HepG2 (cell line): Measurements from ENCODE around the gene PRR29. TPM values are rescaled to one million over a fixed set of nuclear protein-coding genes. Genes with fewer than 3 reads are reported as not detected.

ENCODE experiments used
- ARHGAP35 ChIP-seq: sonication (generic); formaldehyde crosslinking; IDR thresholded peaks from 2 replicates; pipeline ENCODE4 v1.9.0; 2022; ENCODE audit warnings: mild to moderate bottlenecking, inconsistent platforms, moderate library complexity, missing genetic modification reagents, borderline replicate concordance
- CHCHD3 ChIP-seq: sonication (generic); formaldehyde crosslinking; IDR thresholded peaks from 2 replicates; pipeline ENCODE4 v1.8.0; 2022; ENCODE audit warnings: mild to moderate bottlenecking, missing genetic modification reagents, moderate library complexity
- FIP1L1 ChIP-seq: fragments of 200-400 bp; formaldehyde crosslinking; IDR thresholded peaks from 2 replicates; pipeline ENCODE4 v1.6.1; 2018; ENCODE audit warnings: low read depth, mild to moderate bottlenecking, low read length, moderate library complexity, borderline replicate concordance; ENCODE audit not compliant: insufficient read depth
- HIVEP1 ChIP-seq: sonication (generic); formaldehyde crosslinking; IDR thresholded peaks from 2 replicates; pipeline ENCODE4 v1.4.0; 2020; ENCODE audit warnings: mild to moderate bottlenecking, missing genetic modification reagents
- HOXD1 ChIP-seq: sonication (generic); formaldehyde crosslinking; IDR thresholded peaks from 2 replicates; pipeline ENCODE4 v1.5.0; 2020; ENCODE audit warnings: missing genetic modification reagents
- IRF1 ChIP-seq: sonication (generic); formaldehyde crosslinking; IDR thresholded peaks from 2 replicates; pipeline ENCODE4 v1.4.0; 2020; ENCODE audit warnings: low read depth, mild to moderate bottlenecking, missing genetic modification reagents
- PAWR ChIP-seq: sonication (generic); formaldehyde crosslinking; IDR thresholded peaks from 2 replicates; pipeline ENCODE4 v1.4.0; 2020; ENCODE audit warnings: missing genetic modification reagents, mild to moderate bottlenecking, borderline replicate concordance
- SP5 ChIP-seq: IDR thresholded peaks from 2 replicates; pipeline ENCODE4 v1.6.1; 2016; ENCODE audit warnings: low read depth, borderline replicate concordance
- THAP7 ChIP-seq: sonication (generic); formaldehyde crosslinking; IDR thresholded peaks from 2 replicates; pipeline ENCODE4 v1.8.1; 2023; ENCODE audit warnings: mild to moderate bottlenecking, missing genetic modification reagents
- YEATS4 ChIP-seq: sonication (generic); formaldehyde crosslinking; IDR thresholded peaks from 2 replicates; pipeline ENCODE4 v1.4.0; 2020; ENCODE audit warnings: missing genetic modification reagents, borderline replicate concordance
- ZBTB3 ChIP-seq: sonication (generic); formaldehyde crosslinking; IDR thresholded peaks from 2 replicates; pipeline ENCODE4 v1.4.0; 2020; ENCODE audit warnings: low read depth, mild to moderate bottlenecking, moderate library complexity, missing genetic modification reagents, borderline replicate concordance
- ZNF256 ChIP-seq: sonication (generic); formaldehyde crosslinking; conservative IDR thresholded peaks from 2 replicates; pipeline ENCODE4 v1.4.0; 2020; ENCODE audit warnings: missing genetic modification reagents
- ZNF263 ChIP-seq: sonication (generic); formaldehyde crosslinking; IDR thresholded peaks from 2 replicates; pipeline ENCODE4 v1.4.0; 2020; ENCODE audit warnings: missing genetic modification reagents
- ZNF326 ChIP-seq: sonication (generic); formaldehyde crosslinking; IDR thresholded peaks from 2 replicates; pipeline ENCODE4 v1.4.0; 2020; ENCODE audit warnings: missing genetic modification reagents, borderline replicate concordance
- ZNF557 ChIP-seq: sonication (generic); formaldehyde crosslinking; IDR thresholded peaks from 2 replicates; pipeline ENCODE4 v1.4.0; 2020; ENCODE audit warnings: missing genetic modification reagents
- polyA plus RNA-seq, 8 experiments: library from polyadenylated mRNA; depleted of rRNA in 3 of 8; stranded (reverse) in 7 of 8; unstranded in 1 of 8; fragments of >200 nt; fragmentation: Illumina TruSeq in 4 of 8; extraction: Trizol in 4 of 8; gene quantifications; 2 replicates each; pipeline versions ENCODE4 v1.2.1 to v1.2.3, GENCODE V29; 2011 to 2016; ENCODE audit warnings: low read depth in 4 of 8, missing spikeins in 1 of 8, mixed read lengths in 1 of 8; ENCODE audit not compliant: insufficient read depth in 1 of 8
- total RNA-seq, 5 experiments: library from RNA; depleted of rRNA; stranded (reverse); fragments of >200 nt; fragmentation: Illumina TruSeq; extraction: Trizol; gene quantifications; 2 replicates each; pipeline ENCODE4 v1.2.3, GENCODE V29; 2016; ENCODE audit warnings: low read depth in 1 of 5
- TF ChIP-seq, protein P1 (sequence below): sonication (generic); formaldehyde crosslinking; IDR thresholded peaks from 2 replicates; pipeline ENCODE4 v1.4.0; 2020; ENCODE audit warnings: missing genetic modification reagents
- TF ChIP-seq, protein P2 (sequence below): sonication (generic); formaldehyde crosslinking; IDR thresholded peaks from 2 replicates; pipeline ENCODE4 v1.5.1; 2020; ENCODE audit warnings: mild to moderate bottlenecking, missing genetic modification reagents, borderline replicate concordance
- TF ChIP-seq, protein P3 (sequence below): sonication (generic); formaldehyde crosslinking; IDR thresholded peaks from 2 replicates; pipeline ENCODE4 v1.4.0; 2020; ENCODE audit warnings: missing genetic modification reagents, mild to moderate bottlenecking, borderline replicate concordance
- TF ChIP-seq, protein P4 (sequence below): fragments of 450-650 bp; IDR thresholded peaks from 2 replicates; pipeline ENCODE4 v1.6.1; 2017; ENCODE audit warnings: mild to moderate bottlenecking

The PRR29 gene
- total and polyA plus RNA-seq, 2 of the 13 experiments (the other 11 are each of a cell fraction or from before 2014, with no cell fraction given), result 0.07 to 0.20 TPM

GRCh38 chr17:64005734-64006167, 7.6 kb downstream of the PRR29 start (continued):
- TF ChIP-seq, protein P1, sequence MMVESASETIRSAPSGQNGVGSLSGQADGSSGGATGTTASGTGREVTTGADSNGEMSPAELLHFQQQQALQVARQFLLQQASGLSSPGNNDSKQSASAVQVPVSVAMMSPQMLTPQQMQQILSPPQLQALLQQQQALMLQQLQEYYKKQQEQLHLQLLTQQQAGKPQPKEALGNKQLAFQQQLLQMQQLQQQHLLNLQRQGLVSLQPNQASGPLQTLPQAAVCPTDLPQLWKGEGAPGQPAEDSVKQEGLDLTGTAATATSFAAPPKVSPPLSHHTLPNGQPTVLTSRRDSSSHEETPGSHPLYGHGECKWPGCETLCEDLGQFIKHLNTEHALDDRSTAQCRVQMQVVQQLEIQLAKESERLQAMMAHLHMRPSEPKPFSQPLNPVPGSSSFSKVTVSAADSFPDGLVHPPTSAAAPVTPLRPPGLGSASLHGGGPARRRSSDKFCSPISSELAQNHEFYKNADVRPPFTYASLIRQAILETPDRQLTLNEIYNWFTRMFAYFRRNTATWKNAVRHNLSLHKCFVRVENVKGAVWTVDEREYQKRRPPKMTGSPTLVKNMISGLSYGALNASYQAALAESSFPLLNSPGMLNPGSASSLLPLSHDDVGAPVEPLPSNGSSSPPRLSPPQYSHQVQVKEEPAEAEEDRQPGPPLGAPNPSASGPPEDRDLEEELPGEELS (CRISPR knock-in tag), result no peak
- TF ChIP-seq IRF1 (CRISPR knock-in tag) (no peak), ARHGAP35 (no peak), YEATS4 (CRISPR knock-in tag) (no peak), HIVEP1 (CRISPR knock-in tag) (no peak), ZNF256 (CRISPR knock-in tag) (no peak), ZNF263 (CRISPR knock-in tag) (no peak; the same call in 1 of the 2 replicates), ZNF557 (CRISPR knock-in tag) (no peak), FIP1L1 (no peak), THAP7 (CRISPR knock-in tag) (no peak), ZNF326 (no peak), HOXD1 (CRISPR knock-in tag) (no peak), ZBTB3 (CRISPR knock-in tag) (no peak), PAWR (no peak), SP5 (no peak), CHCHD3 (CRISPR knock-in tag) (no peak)
- TF ChIP-seq, protein P2, sequence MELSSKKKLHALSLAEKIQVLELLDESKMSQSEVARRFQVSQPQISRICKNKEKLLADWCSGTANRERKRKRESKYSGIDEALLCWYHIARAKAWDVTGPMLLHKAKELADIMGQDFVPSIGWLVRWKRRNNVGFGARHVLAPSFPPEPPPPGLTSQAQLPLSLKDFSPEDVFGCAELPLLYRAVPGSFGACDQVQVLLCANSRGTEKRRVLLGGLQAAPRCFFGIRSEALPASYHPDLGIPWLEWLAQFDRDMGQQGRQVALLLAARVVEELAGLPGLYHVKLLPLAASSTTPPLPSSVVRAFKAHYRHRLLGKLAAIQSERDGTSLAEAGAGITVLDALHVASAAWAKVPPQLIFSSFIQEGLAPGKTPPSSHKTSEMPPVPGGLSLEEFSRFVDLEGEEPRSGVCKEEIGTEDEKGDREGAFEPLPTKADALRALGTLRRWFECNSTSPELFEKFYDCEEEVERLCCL (CRISPR knock-in tag), result no peak
- TF ChIP-seq, protein P3, sequence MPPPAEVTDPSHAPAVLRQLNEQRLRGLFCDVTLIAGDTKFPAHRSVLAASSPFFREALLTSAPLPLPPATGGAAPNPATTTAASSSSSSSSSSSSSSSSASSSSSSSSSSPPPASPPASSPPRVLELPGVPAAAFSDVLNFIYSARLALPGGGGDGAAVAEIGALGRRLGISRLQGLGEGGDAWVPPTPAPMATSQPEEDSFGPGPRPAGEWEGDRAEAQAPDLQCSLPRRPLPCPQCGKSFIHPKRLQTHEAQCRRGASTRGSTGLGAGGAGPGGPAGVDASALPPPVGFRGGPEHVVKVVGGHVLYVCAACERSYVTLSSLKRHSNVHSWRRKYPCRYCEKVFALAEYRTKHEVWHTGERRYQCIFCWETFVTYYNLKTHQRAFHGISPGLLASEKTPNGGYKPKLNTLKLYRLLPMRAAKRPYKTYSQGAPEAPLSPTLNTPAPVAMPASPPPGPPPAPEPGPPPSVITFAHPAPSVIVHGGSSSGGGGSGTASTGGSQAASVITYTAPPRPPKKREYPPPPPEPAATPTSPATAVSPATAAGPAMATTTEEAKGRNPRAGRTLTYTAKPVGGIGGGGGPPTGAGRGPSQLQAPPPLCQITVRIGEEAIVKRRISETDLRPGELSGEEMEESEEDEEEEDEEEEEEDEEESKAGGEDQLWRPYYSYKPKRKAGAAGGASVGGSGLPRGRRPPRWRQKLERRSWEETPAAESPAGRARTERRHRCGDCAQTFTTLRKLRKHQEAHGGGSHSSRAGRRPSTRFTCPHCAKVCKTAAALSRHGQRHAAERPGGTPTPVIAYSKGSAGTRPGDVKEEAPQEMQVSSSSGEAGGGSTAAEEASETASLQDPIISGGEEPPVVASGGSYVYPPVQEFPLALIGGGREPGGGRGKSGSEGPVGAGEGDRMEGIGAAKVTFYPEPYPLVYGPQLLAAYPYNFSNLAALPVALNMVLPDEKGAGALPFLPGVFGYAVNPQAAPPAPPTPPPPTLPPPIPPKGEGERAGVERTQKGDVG, result no peak
- TF ChIP-seq, protein P4, sequence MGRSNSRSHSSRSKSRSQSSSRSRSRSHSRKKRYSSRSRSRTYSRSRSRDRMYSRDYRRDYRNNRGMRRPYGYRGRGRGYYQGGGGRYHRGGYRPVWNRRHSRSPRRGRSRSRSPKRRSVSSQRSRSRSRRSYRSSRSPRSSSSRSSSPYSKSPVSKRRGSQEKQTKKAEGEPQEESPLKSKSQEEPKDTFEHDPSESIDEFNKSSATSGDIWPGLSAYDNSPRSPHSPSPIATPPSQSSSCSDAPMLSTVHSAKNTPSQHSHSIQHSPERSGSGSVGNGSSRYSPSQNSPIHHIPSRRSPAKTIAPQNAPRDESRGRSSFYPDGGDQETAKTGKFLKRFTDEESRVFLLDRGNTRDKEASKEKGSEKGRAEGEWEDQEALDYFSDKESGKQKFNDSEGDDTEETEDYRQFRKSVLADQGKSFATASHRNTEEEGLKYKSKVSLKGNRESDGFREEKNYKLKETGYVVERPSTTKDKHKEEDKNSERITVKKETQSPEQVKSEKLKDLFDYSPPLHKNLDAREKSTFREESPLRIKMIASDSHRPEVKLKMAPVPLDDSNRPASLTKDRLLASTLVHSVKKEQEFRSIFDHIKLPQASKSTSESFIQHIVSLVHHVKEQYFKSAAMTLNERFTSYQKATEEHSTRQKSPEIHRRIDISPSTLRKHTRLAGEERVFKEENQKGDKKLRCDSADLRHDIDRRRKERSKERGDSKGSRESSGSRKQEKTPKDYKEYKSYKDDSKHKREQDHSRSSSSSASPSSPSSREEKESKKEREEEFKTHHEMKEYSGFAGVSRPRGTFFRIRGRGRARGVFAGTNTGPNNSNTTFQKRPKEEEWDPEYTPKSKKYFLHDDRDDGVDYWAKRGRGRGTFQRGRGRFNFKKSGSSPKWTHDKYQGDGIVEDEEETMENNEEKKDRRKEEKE, result no peak
